Heart left ventricle (tissue), 13 donors: Measurements from ENCODE around the gene DCAF5.

Source experiments
- POLR2A ChIP-seq, 2 donors: fragments of 450-650 bp; IDR thresholded peaks; one replicate each; pipeline ENCODE4 v1.6.1; 2017; ENCODE audit warnings: antibody characterized with exemption in 2 of 2, mild to moderate bottlenecking in 2 of 2, moderate library complexity in 2 of 2
- TF ChIP-seq, protein P1 (sequence below), 12 donors: fragments of 200-600 bp; sonication (generic) in 4 of 12; IDR thresholded peaks; one replicate each; pipeline versions ENCODE4 v1.5.0 to v1.8.0; 2018 to 2022; ENCODE audit warnings: antibody characterized with exemption in 12 of 12, mild to moderate bottlenecking in 5 of 12
- donor health status: ischemic (EF 13 %, LVEDD 7.1; RV severe dilation, severe dysfunction).
- donor health status: DM: no; HTN: yes; CAD: no.
- donor health status: DM: no; HTN: no; CAD: no.
- donor health status: ischemic (EF 25% LVEDD 6.9; RV normal size, moderate dysfunction).
- donor health status: ischemic (EF 25% LVEDD 5.7; RV mildly dilated, moderate dysfunction).
- donor health status: ischemic (EF 35%, LVEDD 5.7; RV mildly dilated, moderate dysfunction).
- donor health status: nonischemic (EF 11% LVEDD 7.7; RV severe dilation, severe dysfunction).
- donor health status: DM: yes; HTN: yes; CAD: no.
- donor health status: PGD.
- donor health status: ischemic (EF 29% LVEDD 5.4; RV normal size, mild dysfunction).
- donor health status: nonischemic (EF 23%, LVEDD 6.1; RV moderate dilation, normal function).

DNA sequence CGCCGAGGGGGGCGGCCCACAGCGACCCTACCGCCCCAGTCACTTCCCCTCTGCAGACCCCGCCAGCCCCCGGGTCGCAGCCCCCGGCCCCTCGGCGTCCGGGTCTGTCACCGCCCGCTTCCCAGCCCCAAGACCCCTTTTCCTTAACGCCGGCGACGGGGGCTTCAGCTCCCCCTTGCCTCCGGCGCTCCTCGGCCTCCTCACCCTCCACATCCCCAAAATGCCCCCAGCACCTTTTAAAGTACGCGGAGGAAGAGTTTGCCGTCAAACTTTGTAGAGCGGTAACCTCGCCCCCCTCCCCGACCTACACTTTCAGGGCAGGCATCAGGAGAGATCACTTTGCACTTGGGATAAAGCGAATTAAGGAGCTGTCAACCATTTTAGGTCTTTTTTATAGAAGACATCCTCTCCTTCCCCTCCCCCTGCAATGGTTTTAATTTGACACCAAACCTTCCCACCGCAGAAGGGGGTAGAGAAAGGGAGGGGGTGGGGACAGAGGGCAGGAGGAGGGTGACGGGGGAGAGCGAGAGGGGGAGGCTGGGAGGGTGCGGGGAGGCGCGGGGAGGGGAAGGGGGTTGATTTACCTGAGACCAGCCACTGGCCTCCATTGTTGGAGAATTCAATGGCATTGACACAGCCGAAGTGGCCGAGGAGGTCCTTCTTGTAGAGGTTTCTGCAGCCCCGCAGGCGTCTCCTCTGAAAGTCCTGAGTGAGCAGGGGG is 578 bp downstream of the DCAF5 start:
- TF ChIP-seq, protein P1, sequence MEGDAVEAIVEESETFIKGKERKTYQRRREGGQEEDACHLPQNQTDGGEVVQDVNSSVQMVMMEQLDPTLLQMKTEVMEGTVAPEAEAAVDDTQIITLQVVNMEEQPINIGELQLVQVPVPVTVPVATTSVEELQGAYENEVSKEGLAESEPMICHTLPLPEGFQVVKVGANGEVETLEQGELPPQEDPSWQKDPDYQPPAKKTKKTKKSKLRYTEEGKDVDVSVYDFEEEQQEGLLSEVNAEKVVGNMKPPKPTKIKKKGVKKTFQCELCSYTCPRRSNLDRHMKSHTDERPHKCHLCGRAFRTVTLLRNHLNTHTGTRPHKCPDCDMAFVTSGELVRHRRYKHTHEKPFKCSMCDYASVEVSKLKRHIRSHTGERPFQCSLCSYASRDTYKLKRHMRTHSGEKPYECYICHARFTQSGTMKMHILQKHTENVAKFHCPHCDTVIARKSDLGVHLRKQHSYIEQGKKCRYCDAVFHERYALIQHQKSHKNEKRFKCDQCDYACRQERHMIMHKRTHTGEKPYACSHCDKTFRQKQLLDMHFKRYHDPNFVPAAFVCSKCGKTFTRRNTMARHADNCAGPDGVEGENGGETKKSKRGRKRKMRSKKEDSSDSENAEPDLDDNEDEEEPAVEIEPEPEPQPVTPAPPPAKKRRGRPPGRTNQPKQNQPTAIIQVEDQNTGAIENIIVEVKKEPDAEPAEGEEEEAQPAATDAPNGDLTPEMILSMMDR (IDR thresholded peaks at IDR 0.05) = no peak
- TF ChIP-seq POLR2A (IDR thresholded peaks at IDR 0.05) = no peak
